H9 (cell line): ENCODE measurements around the gene ADAMTSL2. TPM values are rescaled to one million over a fixed set of nuclear protein-coding genes. Genes with fewer than 3 reads are reported as not detected.

ENCODE experiments used
- DNase-seq: peaks from one replicate; pipeline ENCODE4 v3.0.0-alpha.2; 2017
- H2AFZ ChIP-seq: one replicate; pipeline ENCODE4 v1.6.1; 2013; ENCODE audit warnings: mild to moderate bottlenecking, low read length, control low read depth, moderate library complexity
- H2AK5ac ChIP-seq: 2 replicates; pipeline ENCODE4 v1.6.1; 2013; ENCODE audit warnings: low read length, control low read depth, mixed read lengths; ENCODE audit not compliant: insufficient read length
- H2BK120ac ChIP-seq: one replicate; pipeline ENCODE4 v1.6.1; 2013; ENCODE audit warnings: low read depth, mild to moderate bottlenecking, low read length, control low read depth, inconsistent platforms; ENCODE audit not compliant: poor library complexity, severe bottlenecking
- H2BK12ac ChIP-seq: 2 replicates; pipeline ENCODE4 v1.6.1; 2013; ENCODE audit warnings: low read length, control low read depth, mixed read lengths, low read depth; ENCODE audit not compliant: insufficient read length
- H2BK15ac ChIP-seq: 2 replicates; pipeline ENCODE4 v1.6.1; 2013; ENCODE audit warnings: low read depth, low read length, control low read depth
- H2BK20ac ChIP-seq: one replicate; pipeline ENCODE4 v1.6.1; 2013; ENCODE audit warnings: low read depth, mild to moderate bottlenecking, low read length, control low read depth, inconsistent platforms; ENCODE audit not compliant: poor library complexity, severe bottlenecking
- H2BK5ac ChIP-seq: 2 replicates; pipeline ENCODE4 v1.6.1; 2013; ENCODE audit warnings: low read length, control low read depth, mixed read lengths; ENCODE audit not compliant: insufficient read length
- H3K14ac ChIP-seq: 2 replicates; pipeline ENCODE4 v1.6.1; 2013; ENCODE audit warnings: low read length, control low read depth; ENCODE audit not compliant: insufficient read depth
- H3K18ac ChIP-seq: 2 replicates; pipeline ENCODE4 v1.6.1; 2013; ENCODE audit warnings: low read depth, mild to moderate bottlenecking, mixed read lengths, low read length, control low read depth; ENCODE audit not compliant: insufficient read length
- H3K23ac ChIP-seq: 2 replicates; pipeline ENCODE4 v1.6.1; 2013; ENCODE audit warnings: low read length, control low read depth, mixed read lengths, low read depth; ENCODE audit not compliant: insufficient read length
- H3K23me2 ChIP-seq: 2 replicates; pipeline ENCODE4 v1.6.1; 2013; ENCODE audit warnings: low read depth, mild to moderate bottlenecking, mixed read lengths, low read length, control low read depth; ENCODE audit not compliant: insufficient read length, poor library complexity, severe bottlenecking
- H3K27ac ChIP-seq: 2 replicates; pipeline ENCODE4 v1.5.1; 2013; ENCODE audit warnings: low read length, control low read depth, mixed read lengths, low read depth; ENCODE audit not compliant: insufficient read length
- H3K27me3 ChIP-seq: 2 replicates; pipeline ENCODE4 v1.6.1; 2013; ENCODE audit warnings: low read length, control low read depth, inconsistent platforms; ENCODE audit not compliant: insufficient read depth
- H3K4ac ChIP-seq: 2 replicates; pipeline ENCODE4 v1.6.1; 2013; ENCODE audit warnings: low read depth, mild to moderate bottlenecking, control low read depth, inconsistent platforms, low read length, moderate library complexity
- H3K4me1 ChIP-seq: 2 replicates; pipeline ENCODE4 v1.6.1; 2013; ENCODE audit warnings: low read length, control low read depth, inconsistent platforms; ENCODE audit not compliant: insufficient read depth
- H3K4me2 ChIP-seq: 2 replicates; pipeline ENCODE4 v1.6.1; 2013; ENCODE audit warnings: low read length, control low read depth, mixed read lengths; ENCODE audit not compliant: insufficient read length, insufficient read depth
- H3K56ac ChIP-seq: 2 replicates; pipeline ENCODE4 v1.6.1; 2013; ENCODE audit warnings: low read depth, mild to moderate bottlenecking, mixed read lengths, low read length, control low read depth; ENCODE audit not compliant: insufficient read length
- H3K79me1 ChIP-seq: 2 replicates; pipeline ENCODE4 v1.6.1; 2013; ENCODE audit warnings: low read depth, mild to moderate bottlenecking, moderate library complexity, low read length, control low read depth, inconsistent platforms; ENCODE audit not compliant: insufficient read depth, poor library complexity, severe bottlenecking
- H3K79me2 ChIP-seq: 2 replicates; pipeline ENCODE4 v1.6.1; 2013; ENCODE audit warnings: low read length, control low read depth, inconsistent platforms; ENCODE audit not compliant: insufficient read depth
- H3K9ac ChIP-seq: 2 replicates; pipeline ENCODE4 v1.6.1; 2013; ENCODE audit warnings: low read length, control low read depth, mixed read lengths; ENCODE audit not compliant: insufficient read length; ENCODE audit errors: extremely low read depth
- H3K9me3 ChIP-seq: one replicate; pipeline ENCODE4 v1.6.1; 2013; ENCODE audit warnings: low read depth, low read length, inconsistent platforms; ENCODE audit not compliant: control insufficient read depth
- H3T11ph ChIP-seq: one replicate; pipeline ENCODE4 v1.6.1; 2013; ENCODE audit warnings: mild to moderate bottlenecking, low read length, control low read depth, inconsistent platforms
- H4K20me1 ChIP-seq: one replicate; pipeline ENCODE4 v1.6.1; 2013; ENCODE audit not compliant: control insufficient read depth, insufficient read length, insufficient read depth
- H4K5ac ChIP-seq: 2 replicates; pipeline ENCODE4 v1.6.1; 2013; ENCODE audit warnings: low read depth, mild to moderate bottlenecking, mixed read lengths, low read length, control low read depth; ENCODE audit not compliant: insufficient read length
- H4K8ac ChIP-seq: replicated peaks from 2 replicates; pipeline ENCODE4 v1.6.1; 2013; ENCODE audit warnings: low read length, control low read depth, mixed read lengths, low read depth; ENCODE audit not compliant: insufficient read length
- H4K91ac ChIP-seq: 2 replicates; pipeline ENCODE4 v1.6.1; 2013; ENCODE audit warnings: low read depth, mild to moderate bottlenecking, moderate library complexity, mixed read lengths, low read length, control low read depth; ENCODE audit not compliant: insufficient read length
- H3K27ac Mint-ChIP-seq, 3 experiments: 2 replicates in 2 of 3; 3 replicates in 1 of 3; pipeline ENCODE4 v1.8.0; 2020 to 2021; ENCODE audit warnings: mixed read lengths in 3 of 3, mild to moderate bottlenecking in 1 of 3, moderate library complexity in 1 of 3
- H3K27me3 Mint-ChIP-seq: 2 replicates; pipeline ENCODE4 v1.8.0; 2021; ENCODE audit warnings: low read depth, mild to moderate bottlenecking, moderate library complexity, mixed read lengths
- H3K36me3 Mint-ChIP-seq, 3 experiments: 2 replicates in 2 of 3; 3 replicates in 1 of 3; pipeline ENCODE4 v1.8.0; 2020 to 2021; ENCODE audit warnings: low read depth in 3 of 3, mixed read lengths in 3 of 3; ENCODE audit not compliant: insufficient read depth in 1 of 3
- H3K4me1 Mint-ChIP-seq, 2 experiments: 2 replicates each; pipeline ENCODE4 v1.8.0; 2020; ENCODE audit warnings: mixed read lengths in 2 of 2
- H3K4me3 Mint-ChIP-seq, 2 experiments: 2 replicates in 1 of 2; 3 replicates in 1 of 2; pipeline ENCODE4 v1.8.0; 2020 to 2021; ENCODE audit warnings: mild to moderate bottlenecking in 2 of 2, mixed read lengths in 2 of 2, moderate library complexity in 1 of 2
- H3K9me3 Mint-ChIP-seq, 2 experiments: 2 replicates in 1 of 2; 3 replicates in 1 of 2; pipeline ENCODE4 v1.8.0; 2020; ENCODE audit warnings: mild to moderate bottlenecking in 2 of 2, mixed read lengths in 2 of 2, moderate library complexity in 1 of 2
- CTCF ChIP-seq: fragments of 200-600 bp; sonication (generic); conservative IDR thresholded peaks from 3 replicates; pipeline ENCODE4 v1.8.0; 2021; ENCODE audit warnings: antibody characterized with exemption, mild to moderate bottlenecking
- WGBS: extraction: QIAGEN DNeasy Blood & Tissue Kit; methylation state at CpG from one replicate; pipeline ENCODE4 v1.1.7; 2013; ENCODE audit warnings: missing lambda C conversion rate, low lambda C conversion rate, mixed read lengths; ENCODE audit not compliant: insufficient read length; ENCODE audit errors: extremely low coverage; 5-methylcytosine and 5-hydroxymethylcytosine counted together
- total RNA-seq: library from RNA; stranded (reverse); gene quantifications from 2 replicates; pipeline ENCODE4 v1.2.1, GENCODE V29; 2021

ADAMTSL2 gene
- total RNA-seq, 1 experiment from 2014 or later = 0.61 TPM

- H3K9me3 Mint-ChIP-seq = no peaks in the 10 kb centered on the region; a peak in 1 of 5 replicates
- Histone ChIP-seq H3K9ac (no peak overlapping the region), H3K9me3 (no peaks in the 10 kb centered on the region), H2AFZ (no peak overlapping the region), H4K20me1 (no peaks in the 10 kb centered on the region), H3K14ac (no peak overlapping the region), H4K5ac (no peak overlapping the region), H2BK12ac (no peak overlapping the region), H3K23me2 (no peaks in the 10 kb centered on the region), H3K18ac (no peak overlapping the region), H2BK120ac (no peak overlapping the region), H3K27me3 (no peaks in the 10 kb centered on the region), H3K4me1 (no peaks in the 10 kb centered on the region), H2BK15ac (no peak overlapping the region), H2AK5ac (no peak overlapping the region), H3K27ac (no peak overlapping the region), H2BK5ac (no peak overlapping the region), H3K79me1 (no peaks in the 10 kb centered on the region), H3K79me2 (no peaks in the 10 kb centered on the region), H3K23ac (no peak overlapping the region), H2BK20ac (no peak overlapping the region), H3K4ac (no peak overlapping the region), H3K4me2 (no peak overlapping the region), H3T11ph (no peak overlapping the region), H4K8ac (no peak overlapping the region), H3K56ac (no peak overlapping the region), H4K91ac (no peak overlapping the region)
- no peak overlapping the region for H3K27ac Mint-ChIP-seq
- WGBS = no CpG with 5 or more reads among the region's 10 CpGs
- peaks cover 14 to 16% of the 10 kb centered on the region in 2 experiments for H3K4me1 Mint-ChIP-seq
- no peak for DNase-seq
- no peak for TF ChIP-seq CTCF
- no peaks in the 10 kb centered on the region for H3K36me3 Mint-ChIP-seq
- H3K27me3 Mint-ChIP-seq = peaks cover 3% of the 10 kb centered on the region
- peak overlapping the region in 1 of 2 experiments; percentile 1; a peak in 1 of 5 replicates for H3K4me3 Mint-ChIP-seq
Observed at GRCh38 chr9:133553123-133553522, 18.6 kb downstream of the ADAMTSL2 start.
